ENCODE results near the gene SMAD5.

The SMAD5 gene

DNA sequence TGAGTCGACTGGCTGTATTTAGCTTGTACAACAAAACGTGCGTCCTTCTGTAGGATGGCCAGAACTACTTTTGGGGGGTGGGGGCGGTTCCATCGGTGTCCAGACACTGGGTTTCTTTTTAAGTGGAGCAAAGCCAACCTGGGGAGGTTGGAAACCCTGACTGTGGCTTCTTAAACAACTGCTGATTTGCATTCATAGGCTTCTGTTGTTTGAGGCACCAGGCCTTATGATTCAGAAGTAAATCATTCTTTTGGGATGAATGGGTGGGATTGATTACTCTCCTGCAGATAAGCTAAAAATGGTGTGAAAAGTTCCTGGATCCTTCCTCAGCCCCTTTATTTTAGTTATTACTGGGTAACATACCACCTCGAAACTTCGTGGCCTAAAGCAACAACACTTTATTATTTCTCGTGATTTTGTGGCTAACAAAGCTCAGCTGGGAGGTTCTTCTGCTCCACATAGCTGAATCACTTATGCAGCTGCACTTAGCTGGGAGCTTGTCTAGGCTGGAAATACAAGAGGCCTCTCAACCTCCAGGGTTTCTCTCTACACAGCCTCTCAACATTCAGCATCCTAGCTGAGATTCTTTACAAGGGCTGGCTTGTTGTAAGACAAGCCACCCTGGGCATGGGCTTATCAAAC, 72.5 kb downstream of the SMAD5 start:
- TF ChIP-seq POLR2AphosphoS5 (IDR thresholded peaks at IDR 0.05; ENCODE audit: low read depth, low read length) (no peak), FOXP2 (optimal IDR thresholded peaks at IDR 0.05; ENCODE audit: borderline replicate concordance, extremely low read depth, extremely low read length, insufficient read depth) (no peak), SIN3A (IDR thresholded peaks at IDR 0.05; ENCODE audit: borderline replicate concordance, insufficient read depth, low read length) (no peak), TAF1 (IDR thresholded peaks at IDR 0.05; ENCODE audit: borderline replicate concordance, insufficient read depth, low read length) (no peak)
- TF ChIP-seq, protein P1, sequence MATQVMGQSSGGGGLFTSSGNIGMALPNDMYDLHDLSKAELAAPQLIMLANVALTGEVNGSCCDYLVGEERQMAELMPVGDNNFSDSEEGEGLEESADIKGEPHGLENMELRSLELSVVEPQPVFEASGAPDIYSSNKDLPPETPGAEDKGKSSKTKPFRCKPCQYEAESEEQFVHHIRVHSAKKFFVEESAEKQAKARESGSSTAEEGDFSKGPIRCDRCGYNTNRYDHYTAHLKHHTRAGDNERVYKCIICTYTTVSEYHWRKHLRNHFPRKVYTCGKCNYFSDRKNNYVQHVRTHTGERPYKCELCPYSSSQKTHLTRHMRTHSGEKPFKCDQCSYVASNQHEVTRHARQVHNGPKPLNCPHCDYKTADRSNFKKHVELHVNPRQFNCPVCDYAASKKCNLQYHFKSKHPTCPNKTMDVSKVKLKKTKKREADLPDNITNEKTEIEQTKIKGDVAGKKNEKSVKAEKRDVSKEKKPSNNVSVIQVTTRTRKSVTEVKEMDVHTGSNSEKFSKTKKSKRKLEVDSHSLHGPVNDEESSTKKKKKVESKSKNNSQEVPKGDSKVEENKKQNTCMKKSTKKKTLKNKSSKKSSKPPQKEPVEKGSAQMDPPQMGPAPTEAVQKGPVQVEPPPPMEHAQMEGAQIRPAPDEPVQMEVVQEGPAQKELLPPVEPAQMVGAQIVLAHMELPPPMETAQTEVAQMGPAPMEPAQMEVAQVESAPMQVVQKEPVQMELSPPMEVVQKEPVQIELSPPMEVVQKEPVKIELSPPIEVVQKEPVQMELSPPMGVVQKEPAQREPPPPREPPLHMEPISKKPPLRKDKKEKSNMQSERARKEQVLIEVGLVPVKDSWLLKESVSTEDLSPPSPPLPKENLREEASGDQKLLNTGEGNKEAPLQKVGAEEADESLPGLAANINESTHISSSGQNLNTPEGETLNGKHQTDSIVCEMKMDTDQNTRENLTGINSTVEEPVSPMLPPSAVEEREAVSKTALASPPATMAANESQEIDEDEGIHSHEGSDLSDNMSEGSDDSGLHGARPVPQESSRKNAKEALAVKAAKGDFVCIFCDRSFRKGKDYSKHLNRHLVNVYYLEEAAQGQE (IDR thresholded peaks at IDR 0.05; ENCODE audit: insufficient read depth in 1 of 2, low read depth in 2 of 2, low read length in 2 of 2) = no peak

DNA sequence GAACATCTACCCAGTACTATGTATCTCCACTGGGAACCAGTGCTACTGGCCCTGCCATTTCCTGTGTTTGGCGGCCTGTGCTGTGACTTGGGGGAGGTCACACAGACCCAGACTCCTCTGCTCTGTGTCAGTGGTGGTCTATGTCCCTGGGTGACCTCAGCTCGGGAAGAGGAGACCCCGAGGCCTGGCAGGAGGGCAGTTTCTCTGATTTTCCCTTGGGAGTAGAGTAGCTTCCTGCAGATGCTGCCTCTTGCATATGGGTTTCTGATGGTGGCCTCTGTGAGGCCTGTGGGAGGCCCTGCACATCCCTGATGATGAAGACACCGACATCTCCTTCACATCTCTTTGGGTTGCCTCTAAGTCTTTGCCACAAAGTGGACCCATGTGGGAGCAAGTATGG, 73.3 kb downstream of the SMAD5 start:
- TF ChIP-seq, protein P1 (IDR thresholded peaks at IDR 0.05; ENCODE audit: insufficient read depth in 1 of 2, low read depth in 2 of 2, low read length in 2 of 2) = no peak
- TF ChIP-seq SIN3A (IDR thresholded peaks at IDR 0.05; ENCODE audit: borderline replicate concordance, insufficient read depth, low read length) = no peak
- TF ChIP-seq FOXP2 (optimal IDR thresholded peaks at IDR 0.05; ENCODE audit: borderline replicate concordance, extremely low read depth, extremely low read length, insufficient read depth) = no peak
- TF ChIP-seq POLR2AphosphoS5 (IDR thresholded peaks at IDR 0.05; ENCODE audit: low read depth, low read length) = no peak
- no peak for TF ChIP-seq TAF1 (IDR thresholded peaks at IDR 0.05; ENCODE audit: borderline replicate concordance, insufficient read depth, low read length)

DNA sequence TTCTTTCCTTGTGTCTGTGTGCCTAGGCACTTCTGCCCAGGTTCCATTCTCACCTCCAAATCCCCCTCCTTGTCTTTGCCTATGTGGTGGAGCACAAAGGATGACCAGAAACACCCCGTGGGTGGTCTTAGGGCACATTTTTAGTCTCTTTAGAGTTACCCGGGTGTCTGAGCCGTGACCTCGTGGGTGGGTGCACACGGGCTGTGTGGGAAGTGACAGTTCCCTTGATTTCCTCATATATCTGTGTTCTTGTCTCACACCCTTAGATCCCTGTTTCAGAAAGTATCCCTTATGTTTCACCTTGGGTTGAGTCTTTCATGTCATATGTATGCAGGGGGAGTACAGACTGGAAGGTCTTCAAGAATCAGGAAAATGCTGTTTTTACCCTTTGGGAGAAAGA, 73.7 kb downstream of the SMAD5 start:
- TF ChIP-seq SIN3A (IDR thresholded peaks at IDR 0.05; ENCODE audit: borderline replicate concordance, insufficient read depth, low read length) = no peak
- no peak for TF ChIP-seq POLR2AphosphoS5 (IDR thresholded peaks at IDR 0.05; ENCODE audit: low read depth, low read length)
- TF ChIP-seq, protein P1 (IDR thresholded peaks at IDR 0.05; ENCODE audit: insufficient read depth in 1 of 2, low read depth in 2 of 2, low read length in 2 of 2) = no peak
- TF ChIP-seq FOXP2 (optimal IDR thresholded peaks at IDR 0.05; ENCODE audit: borderline replicate concordance, extremely low read depth, extremely low read length, insufficient read depth) = no peak
- no peak for TF ChIP-seq TAF1 (IDR thresholded peaks at IDR 0.05; ENCODE audit: borderline replicate concordance, insufficient read depth, low read length)

DNA sequence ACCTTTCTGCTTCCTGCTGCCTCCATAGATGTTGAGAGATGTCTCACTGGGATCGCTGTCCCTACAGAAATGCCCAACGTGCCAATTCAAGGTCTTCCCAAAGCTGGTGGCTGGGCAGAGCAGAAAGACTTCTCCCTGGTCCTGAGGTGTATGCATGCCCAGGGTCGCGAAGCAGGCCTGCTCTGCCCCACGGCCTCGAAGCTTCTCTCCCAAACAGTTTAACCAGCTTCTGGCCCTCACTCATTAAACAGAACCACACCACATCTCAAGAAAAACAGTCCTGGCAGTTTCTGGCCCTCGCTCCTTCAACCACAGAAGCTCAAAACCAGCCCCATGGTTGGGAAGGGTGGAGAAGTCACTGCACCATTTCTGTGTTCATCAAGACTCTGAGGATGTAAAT, 75.0 kb downstream of the SMAD5 start:
- TF ChIP-seq, protein P1 (IDR thresholded peaks at IDR 0.05; ENCODE audit: insufficient read depth in 1 of 2, low read depth in 2 of 2, low read length in 2 of 2) = no peak
- TF ChIP-seq FOXP2 (optimal IDR thresholded peaks at IDR 0.05; ENCODE audit: borderline replicate concordance, extremely low read depth, extremely low read length, insufficient read depth) (no peak), SIN3A (IDR thresholded peaks at IDR 0.05; ENCODE audit: borderline replicate concordance, insufficient read depth, low read length) (no peak), TAF1 (IDR thresholded peaks at IDR 0.05; ENCODE audit: borderline replicate concordance, insufficient read depth, low read length) (no peak), POLR2AphosphoS5 (IDR thresholded peaks at IDR 0.05; ENCODE audit: low read depth, low read length) (no peak)

Data from PFSK-1 (cell line).